GM12891 (cell line): Measurements from ENCODE around the gene DYTN.

Source experiments
- POLR2AphosphoS5 ChIP-seq: IDR thresholded peaks from 2 replicates; pipeline ENCODE4 v1.6.1; 2011; ENCODE audit warnings: low read depth, low read length, control low read depth
- POU2F2 ChIP-seq: IDR thresholded peaks from 2 replicates; pipeline ENCODE4 v1.6.1; 2011; ENCODE audit warnings: low read depth, mild to moderate bottlenecking, control low read depth, low read length, moderate library complexity

- no peak for TF ChIP-seq POU2F2
- no peak for TF ChIP-seq POLR2AphosphoS5
Observed at GRCh38 chr2:206665251-206665650, 52.9 kb downstream of the DYTN start.
